ENCODE measurements around the gene CDK19.

CDK19 gene

DNA sequence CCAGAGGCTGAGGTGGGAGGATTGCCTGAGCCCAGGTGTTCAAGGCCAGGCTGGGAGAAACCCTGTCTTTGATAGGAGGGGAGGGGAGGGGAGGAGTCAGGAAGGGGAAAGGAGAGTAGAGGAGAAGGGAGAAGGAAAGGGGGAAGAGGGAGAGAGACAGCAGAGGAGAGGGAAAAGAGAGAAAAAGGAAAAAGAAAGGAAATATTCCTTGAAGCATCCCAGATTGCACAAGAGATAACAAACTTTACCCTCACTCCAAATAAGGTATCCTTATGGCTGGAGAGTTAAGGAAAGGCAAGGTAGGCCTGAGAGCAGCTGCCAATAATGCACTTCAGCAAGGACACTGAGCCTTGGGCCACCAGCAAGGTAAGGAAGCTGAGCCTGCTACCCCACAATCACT is 172.6 kb downstream of the CDK19 start:
- no peaks in the 10 kb centered on the region for H4K20me1 ChIP-seq (ENCODE audit: insufficient read depth, low read length)
- no peaks in the 10 kb centered on the region for H3K4me1 ChIP-seq (ENCODE audit: low read length)
- H3K9me2 ChIP-seq (replicated peaks; ENCODE audit: insufficient read depth, low read length) = no peaks in the 10 kb centered on the region
- H3F3A ChIP-seq (ENCODE audit: insufficient read depth, low read length) = no peaks in the 10 kb centered on the region
- H3K79me2 ChIP-seq (ENCODE audit: low read length) = no peaks in the 10 kb centered on the region
- no peak overlapping the region for H3K9ac ChIP-seq (ENCODE audit: low read length)
- DNase-seq = no peak
- H3K36me3 ChIP-seq (replicated peaks; ENCODE audit: insufficient read depth, low read length) = no peaks in the 10 kb centered on the region
- H2AFZ ChIP-seq (ENCODE audit: low read length) = no peak overlapping the region
- no peak overlapping the region for H3K27ac ChIP-seq (ENCODE audit: low read length)
- TF ChIP-seq EZH2phosphoT487 (IDR thresholded peaks at IDR 0.05; ENCODE audit: low read length) (no peak), EZH2 (optimal IDR thresholded peaks at IDR 0.05; ENCODE audit: low read depth, low read length) (no peak)
- TF ChIP-seq, protein P1, sequence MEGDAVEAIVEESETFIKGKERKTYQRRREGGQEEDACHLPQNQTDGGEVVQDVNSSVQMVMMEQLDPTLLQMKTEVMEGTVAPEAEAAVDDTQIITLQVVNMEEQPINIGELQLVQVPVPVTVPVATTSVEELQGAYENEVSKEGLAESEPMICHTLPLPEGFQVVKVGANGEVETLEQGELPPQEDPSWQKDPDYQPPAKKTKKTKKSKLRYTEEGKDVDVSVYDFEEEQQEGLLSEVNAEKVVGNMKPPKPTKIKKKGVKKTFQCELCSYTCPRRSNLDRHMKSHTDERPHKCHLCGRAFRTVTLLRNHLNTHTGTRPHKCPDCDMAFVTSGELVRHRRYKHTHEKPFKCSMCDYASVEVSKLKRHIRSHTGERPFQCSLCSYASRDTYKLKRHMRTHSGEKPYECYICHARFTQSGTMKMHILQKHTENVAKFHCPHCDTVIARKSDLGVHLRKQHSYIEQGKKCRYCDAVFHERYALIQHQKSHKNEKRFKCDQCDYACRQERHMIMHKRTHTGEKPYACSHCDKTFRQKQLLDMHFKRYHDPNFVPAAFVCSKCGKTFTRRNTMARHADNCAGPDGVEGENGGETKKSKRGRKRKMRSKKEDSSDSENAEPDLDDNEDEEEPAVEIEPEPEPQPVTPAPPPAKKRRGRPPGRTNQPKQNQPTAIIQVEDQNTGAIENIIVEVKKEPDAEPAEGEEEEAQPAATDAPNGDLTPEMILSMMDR (IDR thresholded peaks at IDR 0.05; ENCODE audit: low read length) = no peak
- no peak overlapping the region for H3K4me2 ChIP-seq (ENCODE audit: low read depth, low read length)
- no peaks in the 10 kb centered on the region for H3K27me3 ChIP-seq (replicated peaks; ENCODE audit: insufficient read depth, low read length)
- H3K9me3 ChIP-seq (replicated peaks; ENCODE audit: insufficient read depth, low read length) = no peaks in the 10 kb centered on the region
- no peak overlapping the region for H3K4me3 ChIP-seq (ENCODE audit: low read length)

- Histone ChIP-seq H3K4me2 (ENCODE audit: low read depth, low read length) (no peak overlapping the region), H3K27ac (ENCODE audit: low read length) (no peak overlapping the region), H4K20me1 (ENCODE audit: insufficient read depth, low read length) (no peaks in the 10 kb centered on the region), H3K27me3 (replicated peaks; ENCODE audit: insufficient read depth, low read length) (no peaks in the 10 kb centered on the region), H3K79me2 (ENCODE audit: low read length) (no peaks in the 10 kb centered on the region), H3K36me3 (replicated peaks; ENCODE audit: insufficient read depth, low read length) (no peaks in the 10 kb centered on the region), H3K9ac (ENCODE audit: low read length) (no peak overlapping the region), H3K9me3 (replicated peaks; ENCODE audit: insufficient read depth, low read length) (no peaks in the 10 kb centered on the region), H3F3A (ENCODE audit: insufficient read depth, low read length) (no peaks in the 10 kb centered on the region), H3K9me2 (replicated peaks; ENCODE audit: insufficient read depth, low read length) (no peaks in the 10 kb centered on the region), H3K4me1 (ENCODE audit: low read length) (no peaks in the 10 kb centered on the region), H3K4me3 (ENCODE audit: low read length) (no peak overlapping the region), H2AFZ (ENCODE audit: low read length) (no peak overlapping the region)
- TF ChIP-seq, protein P1 (IDR thresholded peaks at IDR 0.05; ENCODE audit: low read length) = no peak
- no peak for TF ChIP-seq EZH2phosphoT487 (IDR thresholded peaks at IDR 0.05; ENCODE audit: low read length)
- TF ChIP-seq EZH2 (optimal IDR thresholded peaks at IDR 0.05; ENCODE audit: low read depth, low read length) = no peak
- DNase-seq = no peak
Observed at GRCh38 chr6:110636781-110637180, 178.5 kb downstream of the CDK19 start.

DNA sequence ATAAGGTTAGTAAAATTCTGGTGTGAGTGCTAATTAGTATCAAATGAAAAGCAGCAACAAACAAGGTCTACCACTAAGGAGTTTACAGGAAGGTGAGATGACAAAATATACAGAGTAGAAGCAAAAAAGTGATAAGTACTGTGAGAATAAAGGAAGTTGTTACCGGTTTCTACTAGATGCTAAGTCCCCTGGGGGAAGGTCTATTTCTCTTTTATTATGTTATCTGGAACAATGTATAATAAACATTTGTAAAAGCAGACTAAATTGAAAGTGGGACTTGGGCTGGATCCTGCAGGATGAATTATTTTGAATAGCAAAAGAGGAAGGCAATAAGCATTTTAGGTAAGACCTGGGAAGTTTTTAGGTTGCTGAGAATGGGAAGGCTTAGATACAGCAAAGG is 180.2 kb downstream of the CDK19 start:
- DNase-seq = no peak
- TF ChIP-seq, protein P1 (IDR thresholded peaks at IDR 0.05; ENCODE audit: low read length) = no peak
- no peak for TF ChIP-seq EZH2phosphoT487 (IDR thresholded peaks at IDR 0.05; ENCODE audit: low read length)
- TF ChIP-seq EZH2 (optimal IDR thresholded peaks at IDR 0.05; ENCODE audit: low read depth, low read length) = no peak
- no peak overlapping the region for H3K4me3 ChIP-seq (ENCODE audit: low read length)

More for the DNA sequence above, 180.2 kb downstream of the CDK19 start:
- Histone ChIP-seq H3K79me2 (ENCODE audit: low read length) (no peaks in the 10 kb centered on the region), H4K20me1 (ENCODE audit: insufficient read depth, low read length) (no peaks in the 10 kb centered on the region), H3F3A (ENCODE audit: insufficient read depth, low read length) (no peaks in the 10 kb centered on the region), H3K4me2 (ENCODE audit: low read depth, low read length) (no peak overlapping the region), H3K27me3 (replicated peaks; ENCODE audit: insufficient read depth, low read length) (no peaks in the 10 kb centered on the region), H3K9me2 (replicated peaks; ENCODE audit: insufficient read depth, low read length) (no peaks in the 10 kb centered on the region), H3K9me3 (replicated peaks; ENCODE audit: insufficient read depth, low read length) (no peaks in the 10 kb centered on the region), H3K9ac (ENCODE audit: low read length) (no peak overlapping the region), H3K4me1 (ENCODE audit: low read length) (no peaks in the 10 kb centered on the region), H3K36me3 (replicated peaks; ENCODE audit: insufficient read depth, low read length) (no peaks in the 10 kb centered on the region), H2AFZ (ENCODE audit: low read length) (no peak overlapping the region), H3K27ac (ENCODE audit: low read length) (no peak overlapping the region)

Measured in MM.1S (cell line).